Hippocampal formation (tissue), 2 donors: ENCODE results near the gene ATP5F1B.
"Not testable (repeated sequence)": the region's sequence is repeated elsewhere in the genome, so short reads cannot be mapped to it uniquely, and the experiment has no call there.

Experiments
- DNase-seq, 2 donors: peaks; one replicate each; lab custom pipeline; 2025; lab: John Stamatoyannopoulos, UW

Gene ATP5F1B

DNA sequence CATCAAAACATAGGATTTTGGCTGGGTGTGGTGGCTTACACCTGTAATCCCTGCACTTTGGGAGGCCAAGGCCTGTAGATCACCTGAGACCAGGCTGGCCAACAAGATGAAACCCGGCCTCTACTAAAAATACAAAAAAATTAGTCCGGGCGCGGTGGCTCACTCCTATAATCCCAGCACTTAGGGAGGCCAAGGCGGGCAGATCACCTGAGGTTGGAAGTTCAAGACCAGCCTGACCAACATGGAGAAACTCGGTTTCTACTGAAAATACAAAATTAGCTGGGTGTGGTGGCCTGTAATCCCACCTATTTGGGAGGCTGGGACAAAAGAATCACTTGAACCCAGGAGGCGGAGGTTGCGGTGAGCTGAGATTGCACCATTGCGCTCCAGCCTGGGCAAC is 2.2 kb upstream of the ATP5F1B start:
- not testable (repeated sequence) for DNase-seq

DNA sequence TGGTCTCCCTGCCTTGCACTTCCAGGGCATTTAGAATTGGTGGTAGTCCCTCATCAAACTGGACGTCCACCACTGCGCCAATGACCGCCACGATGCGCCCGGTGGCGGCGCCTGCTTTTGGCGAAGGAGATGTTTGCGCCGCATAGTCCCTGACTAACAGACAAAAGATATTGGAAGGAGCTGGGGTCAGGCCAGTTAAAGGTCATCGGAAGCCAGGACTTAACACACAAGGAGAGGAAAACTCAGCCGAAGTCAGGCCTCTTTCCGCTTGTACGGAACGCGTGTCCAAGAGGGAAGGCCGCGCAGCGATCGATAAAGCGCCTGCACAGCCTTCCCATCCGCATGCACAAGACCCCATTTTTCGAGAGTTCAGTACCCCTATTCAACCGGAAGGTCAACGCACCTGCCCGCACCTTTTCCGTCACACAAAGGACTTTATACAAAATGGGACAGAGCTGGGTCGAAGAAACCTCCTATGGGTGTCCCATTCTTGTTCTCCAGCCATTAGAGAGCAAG is 525 bp downstream of the ATP5F1B start:
- DNase-seq: no peak

DNA sequence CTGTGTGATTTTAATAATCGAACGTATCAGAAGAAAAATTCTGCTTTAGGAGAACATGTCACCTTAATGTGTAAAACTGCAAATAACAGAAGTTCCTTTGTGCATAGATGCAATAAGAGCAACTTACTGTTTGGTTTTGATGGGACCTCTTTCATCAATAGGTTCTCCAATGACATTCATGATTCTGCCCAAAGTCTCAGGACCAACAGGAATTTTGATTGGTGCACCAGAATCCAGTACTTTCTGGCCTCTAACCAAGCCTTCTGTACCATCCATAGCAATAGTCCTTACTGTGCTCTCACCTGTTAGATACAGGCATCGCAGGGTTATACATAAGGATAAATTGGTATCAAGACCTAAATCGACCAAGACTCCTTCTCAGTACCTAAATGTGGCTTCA is 1.1 kb downstream of the ATP5F1B start:
- DNase-seq: no peak

DNA sequence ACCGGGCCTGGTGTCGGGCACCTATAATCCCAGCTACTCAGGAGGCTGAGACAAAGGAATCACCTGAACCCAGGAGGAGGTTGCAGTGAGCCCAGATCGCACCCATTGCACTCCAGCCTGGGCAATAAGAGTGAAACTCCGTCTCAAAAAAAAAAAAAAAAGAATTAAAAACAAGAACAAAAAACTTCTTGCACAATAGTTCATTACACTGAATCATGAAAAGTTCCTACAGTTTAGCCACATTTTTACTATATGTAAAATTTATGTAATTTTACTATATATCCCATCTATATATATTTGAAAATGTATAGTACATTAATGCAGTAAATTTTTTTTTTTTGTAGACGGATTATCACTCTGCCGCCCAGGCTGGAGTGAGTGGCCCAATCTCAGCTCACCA is 4.6 kb downstream of the ATP5F1B start:
- DNase-seq: no peak

DNA sequence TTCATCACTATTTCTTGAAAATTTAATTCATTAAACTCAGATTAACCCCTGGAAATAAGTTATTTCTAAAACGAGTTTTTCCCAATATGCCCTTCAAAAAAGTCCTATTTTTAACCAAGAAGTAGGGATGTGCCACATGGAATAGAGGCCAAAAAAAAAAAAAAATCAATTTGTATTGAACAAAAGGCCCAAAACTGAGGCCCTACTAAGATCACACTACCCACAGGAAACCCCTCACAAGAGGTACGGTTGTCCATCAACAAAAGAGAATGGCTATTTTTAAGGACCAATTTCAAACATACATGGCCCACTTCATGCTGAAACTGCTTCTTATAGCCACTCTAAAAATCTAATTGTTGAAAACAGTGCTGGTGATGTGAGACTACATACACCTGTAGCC is 8.2 kb downstream of the ATP5F1B start:
- DNase-seq: no peak

DNA sequence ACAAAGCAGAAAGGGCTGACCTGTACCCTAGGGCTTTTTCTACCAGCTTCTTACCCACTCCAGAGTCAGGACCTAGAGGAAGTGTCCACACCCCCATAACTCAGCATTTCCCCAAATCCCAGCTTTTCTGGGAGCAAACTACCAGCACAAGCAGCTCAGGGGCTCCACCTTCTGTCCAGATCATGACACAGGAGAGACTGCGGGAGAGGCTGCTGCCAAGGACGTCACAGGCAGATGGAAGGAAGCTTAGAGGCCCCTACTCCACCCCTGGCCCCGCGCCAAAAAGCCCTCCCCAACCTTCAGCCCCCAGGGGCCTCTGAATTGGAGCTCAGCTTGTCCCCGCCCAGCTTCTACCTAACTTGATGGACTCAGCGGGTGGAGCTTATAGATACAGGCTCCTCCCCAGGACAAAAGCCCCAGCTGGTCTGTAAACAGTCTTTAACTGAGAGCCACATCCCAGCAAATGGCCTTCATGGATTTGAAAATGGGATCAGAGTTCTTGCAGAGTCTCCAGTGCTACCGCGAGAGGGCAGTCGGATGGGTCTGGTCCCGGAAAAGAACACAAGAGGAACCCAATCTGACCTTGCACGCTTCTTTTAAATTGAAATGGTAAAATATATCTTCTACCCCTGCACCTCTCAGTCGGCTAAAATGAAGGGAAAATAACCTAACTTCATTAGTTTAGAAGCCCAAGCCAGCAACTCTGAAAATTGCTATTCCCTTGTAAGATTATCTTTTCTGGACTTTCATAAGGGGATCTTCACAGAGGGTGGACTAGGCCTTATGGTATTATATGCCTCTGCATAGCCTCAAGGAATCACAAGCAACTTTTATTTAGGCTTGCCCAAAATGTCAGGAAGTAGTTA is 8.9 kb downstream of the ATP5F1B start:
- DNase-seq: peak; percentile 94 to 99

DNA sequence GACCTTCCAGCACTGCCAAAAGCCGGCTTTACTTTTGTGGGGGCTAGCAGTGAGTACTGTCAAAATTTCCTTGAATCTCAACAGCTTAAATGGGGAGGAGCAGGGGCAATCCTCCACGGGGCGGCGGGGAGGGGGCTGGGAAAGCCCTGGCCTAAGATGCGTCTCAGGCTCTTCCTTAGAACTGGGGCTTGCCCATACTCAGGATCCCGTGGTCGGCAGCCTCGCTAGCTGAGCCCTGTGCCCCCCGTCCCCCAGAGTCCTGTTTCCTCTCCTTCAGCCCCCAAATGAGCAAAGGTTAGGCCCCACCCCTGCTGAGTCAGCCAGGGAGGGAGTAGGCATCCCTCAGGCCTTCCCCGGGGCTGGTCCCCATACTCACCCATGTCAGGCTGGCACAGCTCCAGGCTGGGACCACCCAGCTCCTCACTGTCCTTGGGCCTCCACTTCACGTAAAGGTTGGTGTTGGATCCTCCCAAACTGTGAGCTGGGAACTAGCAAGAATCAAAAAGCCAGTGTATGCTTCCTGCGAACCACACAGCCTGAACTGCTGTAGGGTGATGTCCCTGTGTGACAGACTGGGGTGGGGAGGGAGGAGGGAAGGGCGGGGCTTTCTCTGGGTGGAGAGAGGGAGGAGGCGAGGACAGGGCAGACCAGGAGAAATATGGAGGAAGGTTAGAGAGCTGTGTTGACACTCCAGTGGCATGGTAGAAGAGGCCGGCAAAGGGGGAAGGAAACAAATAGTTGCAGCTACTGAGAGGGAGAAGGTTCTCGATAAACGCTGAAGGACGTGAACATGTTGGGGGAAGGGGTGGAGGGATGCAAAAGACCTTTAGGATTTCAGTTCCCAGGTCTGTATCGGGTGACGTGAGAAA is 9.7 kb downstream of the ATP5F1B start:
- peak; percentile 78 to 87 for DNase-seq

DNA sequence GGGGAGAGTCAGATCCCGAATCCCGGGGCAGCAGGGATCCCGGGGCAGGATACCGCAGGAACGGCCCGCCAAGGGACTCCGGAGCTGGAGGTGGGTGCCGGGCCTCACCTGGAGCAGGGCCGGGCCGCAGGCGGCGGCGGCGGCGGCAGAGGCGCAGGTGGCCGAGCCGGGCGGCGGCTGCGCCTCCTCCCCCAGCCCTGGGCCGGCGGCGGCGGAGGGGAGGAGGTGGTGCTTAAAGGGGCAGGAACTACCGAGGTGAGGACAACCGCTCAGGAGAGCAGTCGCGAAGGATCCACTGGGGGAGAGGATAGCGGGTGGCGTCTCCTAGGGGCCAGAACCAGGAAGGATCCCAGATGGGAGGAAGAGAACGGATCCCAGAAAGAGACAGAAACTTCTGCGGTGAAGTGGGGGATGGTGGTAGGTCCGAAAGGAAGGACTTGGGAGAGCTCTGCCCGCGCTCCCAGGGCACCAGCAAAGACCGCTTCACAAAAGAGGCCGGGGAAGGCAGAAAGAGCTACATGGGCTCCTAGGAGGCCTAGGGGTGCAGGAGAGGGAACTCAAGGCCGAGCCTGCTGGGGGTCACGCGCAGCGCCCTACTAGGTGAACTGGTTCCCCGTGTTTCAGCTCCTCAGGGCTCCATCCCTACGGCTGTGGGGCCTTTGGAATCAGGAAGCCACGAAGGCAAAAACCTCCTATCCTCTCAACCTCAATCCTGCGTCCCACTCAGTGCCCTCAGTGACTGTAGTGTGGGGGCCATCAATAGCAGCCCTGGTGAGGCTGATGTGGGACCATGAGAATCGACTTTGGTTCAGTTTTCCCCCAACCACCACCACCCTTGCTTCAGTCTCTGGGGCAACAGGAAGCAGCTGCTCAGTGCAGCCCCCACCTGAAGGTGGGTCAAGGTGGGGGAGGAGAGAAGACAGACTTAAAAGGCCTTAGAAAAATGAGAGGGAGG is 10.7 kb downstream of the ATP5F1B start:
- peak; percentile 49 to 69 for DNase-seq

DNA sequence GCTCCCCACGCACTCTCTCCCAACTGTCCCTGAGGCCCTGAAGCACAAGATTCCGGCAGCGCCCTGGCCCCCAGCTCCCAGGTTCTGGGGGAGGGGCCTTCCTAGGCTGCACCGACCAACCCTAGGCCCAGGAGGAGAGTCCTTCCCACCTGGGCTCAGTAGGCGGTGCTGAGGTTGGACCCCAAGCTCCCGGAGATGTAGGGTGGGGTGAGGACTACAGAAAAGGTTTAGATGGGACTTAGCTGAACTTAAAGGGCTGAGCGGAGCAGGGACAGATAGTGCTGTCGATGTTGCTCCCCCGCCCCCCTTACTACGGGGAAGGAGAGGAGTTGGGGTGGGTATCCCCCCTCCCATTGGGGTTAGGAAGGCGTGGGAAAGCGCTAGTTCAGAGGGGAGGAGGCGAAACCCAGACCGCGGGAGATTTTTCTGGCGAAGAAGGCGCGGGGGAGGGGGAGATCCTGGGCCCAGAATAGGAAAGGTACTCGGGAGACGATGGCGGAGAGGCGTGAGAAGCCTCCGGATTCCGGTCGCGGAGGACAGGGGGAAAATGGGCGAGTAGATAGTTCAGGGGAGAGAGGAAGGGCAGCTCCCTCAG is 11.4 kb downstream of the ATP5F1B start:
- DNase-seq: peak in 1 of 2 donors; percentile 16

DNA sequence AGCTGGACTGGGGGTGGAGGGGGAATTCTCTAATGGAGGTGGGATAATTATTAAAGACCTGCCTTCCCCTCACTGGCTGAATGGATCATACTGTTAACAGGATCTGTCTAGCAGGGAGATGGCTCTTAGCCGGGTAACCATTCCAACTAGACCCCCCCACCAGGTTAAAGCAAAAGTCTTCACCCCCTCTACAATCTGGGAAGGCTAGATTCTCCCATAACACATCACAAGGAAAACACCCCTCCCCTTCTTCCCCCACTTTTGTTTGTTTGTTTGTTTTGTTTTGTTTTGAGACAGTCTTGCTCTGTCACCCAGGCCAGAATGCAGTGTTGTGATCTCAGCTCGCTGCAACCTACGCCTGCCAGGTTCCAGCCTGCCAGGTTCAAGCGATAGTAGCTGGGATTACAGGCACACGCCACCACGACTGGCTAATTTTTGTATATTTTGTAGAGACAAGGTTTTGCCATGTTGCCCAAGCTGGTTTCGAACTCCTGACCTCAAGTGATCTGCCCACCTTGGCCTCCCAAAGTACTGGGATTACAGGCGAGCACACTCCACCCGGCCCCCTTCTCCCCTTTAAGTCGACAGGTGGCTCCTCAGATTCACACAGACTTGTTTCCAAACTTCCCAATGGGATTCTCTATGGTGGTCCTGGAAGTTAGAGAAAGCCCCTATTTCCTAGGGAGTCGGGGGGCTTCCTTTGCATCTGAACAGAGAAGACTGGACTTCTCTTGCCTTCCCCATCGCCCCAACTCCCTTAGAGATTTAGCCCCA is 12.1 kb downstream of the ATP5F1B start:
- DNase-seq: no peak

DNA sequence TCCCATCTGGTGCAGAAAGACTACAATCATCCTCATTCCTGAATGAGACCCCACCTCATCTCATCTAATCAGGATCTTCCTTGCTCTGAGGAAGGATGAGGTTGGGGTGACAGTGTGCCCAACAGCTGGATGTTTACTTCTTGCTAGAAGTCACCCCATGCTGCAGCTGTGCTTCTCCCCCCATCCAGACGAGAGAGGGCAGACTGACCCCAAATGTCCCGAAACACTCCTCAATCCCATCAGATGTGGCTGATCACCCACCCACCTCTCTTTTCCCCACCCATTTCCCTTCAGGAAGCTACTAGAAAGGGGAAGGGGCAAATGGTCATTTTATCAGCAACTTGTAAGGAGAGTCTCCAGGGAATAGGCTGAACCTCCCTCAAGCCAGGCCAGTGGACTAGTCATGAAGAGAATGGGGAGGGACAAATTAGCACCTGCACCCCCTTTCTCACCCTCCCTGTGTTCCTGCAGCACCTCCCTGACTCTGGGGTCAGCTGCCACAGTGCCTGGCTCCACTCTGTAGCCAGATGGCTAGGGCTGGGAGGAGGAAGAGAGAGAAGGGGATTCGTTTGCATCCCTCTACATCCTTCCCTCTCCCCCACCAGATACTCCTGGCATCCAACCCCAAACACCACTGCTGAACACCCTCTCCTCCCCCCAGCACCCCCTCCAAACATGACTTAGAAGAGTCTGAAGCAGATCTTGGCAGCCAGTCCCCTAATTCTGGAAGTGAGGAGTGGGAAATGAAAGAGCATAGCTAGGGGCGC is 12.9 kb downstream of the ATP5F1B start:
- DNase-seq: no peak

DNA sequence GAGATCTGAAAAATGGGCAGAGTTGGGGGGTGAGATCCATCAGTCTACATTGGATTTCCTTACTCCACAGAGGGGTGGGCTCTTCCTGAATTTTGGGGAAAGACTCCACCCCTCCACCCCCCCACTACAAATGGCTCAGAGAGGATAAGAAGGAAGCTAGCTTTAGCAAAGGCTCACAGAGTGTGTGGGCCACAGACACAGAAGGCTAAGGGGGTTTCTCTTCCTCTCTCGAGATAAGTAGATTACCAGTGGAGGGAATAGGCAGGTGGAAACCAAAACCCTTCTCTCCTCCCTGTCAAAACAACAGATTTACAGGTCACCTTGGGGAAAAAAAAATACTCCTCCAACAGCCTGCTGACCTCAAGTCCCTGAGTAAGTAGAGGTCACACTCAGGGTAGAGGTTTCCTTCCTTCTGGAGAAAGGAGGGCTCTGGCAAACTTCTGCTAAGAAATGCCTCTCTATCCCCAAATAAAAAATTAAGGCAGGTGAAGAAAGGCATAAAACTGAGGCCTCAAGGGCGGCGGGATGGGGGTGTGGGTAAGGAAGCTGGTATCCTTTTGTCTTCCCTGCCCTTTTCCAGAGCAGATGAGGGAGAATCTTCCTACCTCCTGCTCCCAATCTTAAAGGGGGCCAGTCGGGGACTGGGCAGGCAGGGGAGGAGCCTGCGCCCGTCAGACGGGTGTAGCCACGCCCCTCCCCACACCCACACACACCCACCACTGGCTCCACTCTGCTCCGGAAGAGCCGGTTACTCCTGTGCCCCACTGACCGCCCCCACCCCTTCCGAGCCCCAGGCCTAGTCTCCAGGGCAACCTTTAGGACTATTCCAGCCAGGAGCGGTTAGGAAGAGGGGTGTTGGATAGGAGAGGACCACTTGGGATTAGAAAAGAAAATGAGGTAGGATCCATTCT is 13.7 kb downstream of the ATP5F1B start:
- peak in 1 of 2 donors; percentile 13 for DNase-seq

DNA sequence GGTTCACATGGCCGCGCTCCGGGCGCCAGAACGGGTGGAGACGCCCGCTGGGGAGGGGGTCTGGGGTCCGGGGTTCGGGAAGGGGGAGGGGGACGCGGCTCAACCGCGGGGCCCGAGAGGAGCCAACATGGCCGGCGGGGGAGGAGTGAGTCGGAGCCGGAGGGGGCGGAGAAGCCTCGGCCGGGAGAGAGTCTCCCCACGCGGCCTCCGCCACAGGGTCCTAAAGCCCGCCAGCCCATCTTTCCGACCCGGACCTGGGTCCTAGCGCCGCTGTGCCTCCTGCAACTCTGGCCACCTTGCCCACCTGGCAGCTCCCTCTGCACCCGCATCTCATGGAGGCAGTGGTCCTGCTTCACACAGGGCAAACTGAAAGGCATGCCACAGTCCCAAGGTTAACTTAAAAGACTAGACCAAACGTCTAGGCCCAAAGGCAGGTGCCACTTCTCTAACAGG is 15.6 kb downstream of the ATP5F1B start, which contains the start of gene BAZ2A:
TSS of gene BAZ2A (minus strand) at position 147 of the 453 bp plus-strand sequence. CDS start 12,796 bp downstream, outside the sequence.
- peak; percentile 86 to 89 for DNase-seq

DNA sequence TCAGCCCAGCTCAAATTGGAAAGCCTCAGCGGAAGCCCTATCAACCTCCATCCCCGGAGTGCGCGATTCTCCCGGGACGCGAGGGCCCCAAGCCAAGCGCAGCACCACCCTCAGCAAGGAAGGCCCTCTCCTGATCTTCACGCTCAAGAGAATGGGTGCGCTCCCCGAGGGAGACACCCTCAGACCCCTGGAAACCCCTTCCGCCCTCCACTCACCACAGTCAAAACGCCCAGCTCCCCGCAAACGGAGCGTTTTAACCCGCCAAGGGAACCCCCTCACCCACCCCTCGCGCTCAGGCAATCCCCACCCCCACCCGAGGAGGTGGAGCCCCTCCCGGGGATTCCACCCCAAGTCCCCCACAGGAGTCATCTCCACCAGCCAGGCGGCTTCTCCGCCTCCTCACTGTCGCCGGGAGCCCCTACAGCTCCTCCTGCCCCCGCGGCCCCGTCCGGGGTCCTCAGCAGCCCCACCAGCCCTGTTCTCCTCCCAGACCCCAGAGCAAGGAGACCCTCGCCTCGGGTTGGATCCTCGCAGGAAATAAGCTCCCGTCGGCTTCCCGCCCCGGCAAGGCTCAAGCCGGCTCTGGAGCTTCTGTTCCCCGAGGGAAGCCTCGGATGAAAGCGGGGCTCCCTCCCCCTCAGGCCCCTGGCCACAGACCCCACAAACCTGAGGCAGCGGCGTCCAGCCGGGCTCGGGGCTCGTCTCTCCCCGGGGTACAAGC is 16.2 kb downstream of the ATP5F1B start:
- peak in 1 of 2 donors; percentile 61 for DNase-seq

DNA sequence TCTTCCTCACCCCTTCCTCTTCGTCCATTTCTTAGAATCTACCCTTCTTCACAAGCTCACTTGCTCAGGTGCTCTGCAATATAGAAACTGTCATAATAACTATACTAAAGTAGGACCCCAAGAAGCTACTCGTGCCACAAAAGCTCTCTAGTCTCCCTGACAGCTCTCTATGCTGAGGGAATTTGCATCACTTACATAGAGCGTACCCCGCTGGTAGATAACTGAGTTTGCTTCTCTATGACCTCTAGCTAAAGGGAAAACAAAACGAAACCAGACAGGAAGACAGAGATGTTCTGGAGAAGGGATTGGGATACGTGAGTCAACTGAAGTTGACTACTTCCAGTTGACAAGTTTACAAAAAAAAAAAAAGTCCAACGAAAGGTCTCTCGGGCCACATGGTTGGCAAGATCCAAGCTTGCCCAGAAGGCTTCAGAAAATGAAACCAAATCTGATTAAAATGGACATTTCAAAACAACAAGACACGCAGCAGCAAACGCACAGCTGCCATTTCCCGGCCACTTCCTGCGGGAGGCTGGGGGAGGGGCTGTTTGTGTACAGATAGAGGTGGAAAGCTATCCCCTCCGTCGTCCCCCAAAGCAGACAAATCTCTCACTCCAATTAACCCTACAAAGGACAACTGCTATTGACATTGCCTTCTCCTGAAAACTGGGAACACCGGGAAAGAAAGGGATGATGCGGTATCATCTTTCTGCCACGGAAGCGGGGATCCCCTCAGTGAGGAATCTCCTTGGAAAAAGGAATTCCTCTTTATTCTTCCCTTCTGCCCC is 16.9 kb downstream of the ATP5F1B start:
- DNase-seq: peak; percentile 61 to 67

DNA sequence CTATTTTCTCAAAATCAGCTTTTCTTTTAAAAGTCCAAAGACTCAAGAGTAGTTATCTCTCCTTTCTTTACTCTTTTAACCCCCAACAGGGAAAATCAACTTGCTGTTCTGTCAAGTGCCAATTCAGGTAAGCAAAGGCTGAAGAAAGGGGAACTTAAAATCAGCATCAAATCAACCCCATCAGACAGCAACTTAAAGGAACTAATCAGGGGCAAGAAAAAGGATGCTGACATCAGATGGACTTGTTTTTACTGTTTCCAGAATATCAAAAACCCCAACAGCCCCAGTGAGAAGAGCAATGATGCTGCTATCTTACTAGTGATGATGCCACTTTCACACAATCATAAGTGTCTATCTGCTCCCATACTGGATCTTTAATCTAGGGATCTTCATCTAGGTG is 19.1 kb downstream of the ATP5F1B start:
- no peak for DNase-seq

DNA sequence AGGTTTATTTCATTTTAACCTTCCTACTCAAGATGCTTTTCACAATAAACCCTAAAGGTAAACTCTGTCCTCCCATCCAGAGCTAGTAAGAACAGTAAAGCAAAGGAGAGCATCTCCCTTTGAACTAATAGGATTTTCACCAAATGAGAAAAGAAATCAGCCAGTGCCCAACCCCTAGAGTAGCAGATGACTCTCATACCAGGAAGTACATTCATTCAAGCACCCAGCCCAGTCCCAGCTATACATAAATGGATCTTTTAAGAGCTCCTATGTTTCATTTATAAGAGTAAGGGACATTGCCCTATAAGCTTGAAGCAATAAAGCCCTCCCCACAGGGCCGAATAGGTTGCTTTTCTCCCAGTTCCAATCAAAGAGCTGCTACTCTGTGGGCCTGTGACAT is 23.2 kb downstream of the ATP5F1B start:
- DNase-seq: no peak
